ENCODE data around the gene PAXX.

Gene PAXX

GRCh38 chr9:137009938-137010732 lies 17.9 kb downstream of the PAXX start:
- TF ChIP-seq CTCF (IDR thresholded peaks at IDR 0.05; ENCODE audit: extremely low read depth, missing control alignments), result no peak
- no peak for DNase-seq (ENCODE audit: low spot score)

- no peak for DNase-seq (ENCODE audit: low spot score)
- TF ChIP-seq CTCF (IDR thresholded peaks at IDR 0.05; ENCODE audit: extremely low read depth, missing control alignments), result no peak
Observed at GRCh38 chr9:137011156-137011555, 18.9 kb downstream of the PAXX start.

DNA sequence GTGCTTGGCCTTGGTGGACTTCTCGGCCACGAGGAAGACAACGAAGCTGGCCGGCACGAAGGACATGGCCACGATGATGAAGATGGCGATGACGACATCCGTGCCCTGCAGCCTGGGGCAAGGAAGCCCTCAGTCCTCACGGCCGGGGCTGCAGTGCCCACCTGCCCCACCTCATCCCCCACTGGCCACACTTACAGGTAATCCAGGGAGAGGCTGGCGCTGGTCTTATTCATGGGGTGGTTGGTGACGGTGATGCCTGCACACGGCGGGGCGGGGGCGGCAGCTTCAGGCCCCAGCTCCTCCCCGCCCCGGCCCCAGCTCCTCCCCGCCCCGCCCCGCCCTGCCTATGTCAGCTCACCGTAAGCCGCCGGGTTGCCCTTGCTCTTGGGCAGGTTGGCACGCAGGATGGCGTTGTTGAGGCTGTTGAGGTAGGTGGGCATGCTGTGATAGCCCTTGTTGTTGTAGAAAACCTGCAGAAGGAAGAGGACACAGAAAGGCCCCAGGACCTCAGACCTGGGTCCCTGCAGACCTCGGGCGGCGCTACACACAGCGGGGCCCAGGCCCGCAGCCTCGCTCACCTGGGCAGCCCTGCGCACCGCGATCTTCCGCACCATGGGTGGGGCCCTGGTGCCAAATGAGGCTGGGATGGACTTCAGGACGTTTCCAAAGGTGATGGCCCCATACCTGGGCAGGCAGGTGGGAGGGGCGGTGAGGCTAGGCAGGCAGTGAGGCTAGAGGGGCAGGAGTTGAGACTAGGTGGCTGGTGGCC lies 19.9 kb downstream of the PAXX start:
- TF ChIP-seq CTCF (IDR thresholded peaks at IDR 0.05; ENCODE audit: extremely low read depth, missing control alignments), result no peak
- DNase-seq (ENCODE audit: low spot score), result no peak

DNA sequence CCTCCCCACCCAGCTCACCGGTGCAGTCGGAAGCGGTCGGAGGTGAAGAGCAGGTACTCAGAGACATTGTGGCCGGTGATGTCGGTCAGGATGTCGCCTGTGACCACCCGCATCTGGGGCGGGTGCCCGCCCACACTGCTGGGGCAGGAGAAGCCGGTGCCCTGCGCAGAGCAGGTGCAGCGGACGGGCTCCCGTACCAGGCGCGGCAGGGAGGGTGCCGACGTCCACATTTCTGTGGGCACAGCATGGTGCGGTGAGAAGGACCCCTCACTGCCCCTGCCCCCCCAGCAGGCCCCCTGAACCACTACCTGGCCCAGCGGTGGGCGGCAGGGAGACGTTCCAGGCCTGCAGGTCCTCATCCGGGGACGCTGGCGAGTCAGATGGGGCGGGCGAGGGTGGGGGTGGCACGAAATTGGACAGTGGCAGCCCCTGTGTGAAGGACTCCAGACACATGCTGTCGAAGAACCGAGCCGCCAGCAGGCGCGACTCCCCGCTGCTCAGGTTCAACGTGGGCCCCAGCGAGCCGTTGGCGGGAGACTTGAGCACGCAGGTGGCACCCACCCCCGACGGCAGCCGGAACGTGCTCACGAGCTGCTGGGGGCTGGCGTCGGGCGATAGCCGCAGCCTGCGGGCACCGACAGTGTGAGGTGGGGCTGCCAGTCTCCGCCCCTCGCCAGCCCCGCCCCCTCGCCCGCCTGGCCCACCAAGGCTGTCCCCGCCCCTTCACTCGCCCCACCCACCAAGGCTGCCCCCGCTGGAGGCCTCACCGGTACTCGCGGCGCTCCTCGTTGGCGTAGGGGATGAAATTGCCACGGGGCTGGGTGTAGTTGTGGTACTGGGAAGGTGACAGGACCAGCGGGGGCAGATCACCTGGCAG lies 20.7 kb downstream of the PAXX start:
- TF ChIP-seq CTCF (IDR thresholded peaks at IDR 0.05; ENCODE audit: extremely low read depth, missing control alignments), result no peak
- no peak for DNase-seq (ENCODE audit: low spot score)

DNA sequence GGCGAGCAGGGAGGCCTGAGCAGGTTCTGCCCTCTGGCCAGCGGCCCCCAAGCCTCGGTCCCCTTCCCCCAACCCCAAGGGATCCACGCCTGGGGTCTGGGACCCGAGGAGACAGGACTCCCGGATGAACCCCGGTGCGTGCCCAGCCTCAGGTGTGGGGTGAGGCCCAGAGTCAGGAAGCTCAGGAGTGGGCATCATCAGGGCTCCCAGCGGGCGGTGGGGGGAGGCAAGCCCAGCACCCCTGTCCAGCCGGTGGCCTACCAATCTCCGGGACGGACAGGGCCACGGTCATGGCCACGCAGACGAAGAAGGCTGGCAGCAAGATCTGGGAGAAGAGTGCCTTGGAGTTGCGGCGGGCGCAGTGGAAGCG lies 21.3 kb downstream of the PAXX start:
- no peak for DNase-seq (ENCODE audit: low spot score)
- no peak for TF ChIP-seq CTCF (IDR thresholded peaks at IDR 0.05; ENCODE audit: extremely low read depth, missing control alignments)

GRCh38 chr9:137014166-137014565 lies 21.9 kb downstream of the PAXX start:
- TF ChIP-seq CTCF (IDR thresholded peaks at IDR 0.05; ENCODE audit: extremely low read depth, missing control alignments), result no peak

More at GRCh38 chr9:137014166-137014565, 21.9 kb downstream of the PAXX start:
- no peak for DNase-seq (ENCODE audit: low spot score)
